ENCODE results near the gene KLHL30.

KLHL30 gene

GRCh38 chr2:238138331-238139195 is at the start of gene KLHL30:
Gene KLHL30, plus strand, starts transcription at chr2:238138668. Its CDS starts 2,087 bp downstream, at chr2:238140755.
- ATAC-seq = no peak
- TF ChIP-seq OSR1 (CRISPR knock-in tag; IDR thresholded peaks at IDR 0.05) (no peak), ZC3H10 (CRISPR knock-in tag; IDR thresholded peaks at IDR 0.05) (no peak), ZNF8 (CRISPR knock-in tag; IDR thresholded peaks at IDR 0.05) (no peak), TCF4 (CRISPR knock-in tag; IDR thresholded peaks at IDR 0.05; ENCODE audit: borderline replicate concordance) (no peak), TOX (CRISPR knock-in tag; IDR thresholded peaks at IDR 0.05; ENCODE audit: borderline replicate concordance) (no peak), ZFP30 (CRISPR knock-in tag; IDR thresholded peaks at IDR 0.05) (no peak), ZNF565 (CRISPR knock-in tag; conservative IDR thresholded peaks at IDR 0.05; ENCODE audit: low read depth) (no peak), ZNF70 (CRISPR knock-in tag; IDR thresholded peaks at IDR 0.05) (no peak), SNAI2 (CRISPR knock-in tag; IDR thresholded peaks at IDR 0.05) (no peak), GLIS3 (CRISPR knock-in tag; IDR thresholded peaks at IDR 0.05) (no peak), ARNTL (CRISPR knock-in tag; IDR thresholded peaks at IDR 0.05; ENCODE audit: borderline replicate concordance, low read depth) (no peak), CSDC2 (CRISPR knock-in tag; IDR thresholded peaks at IDR 0.05) (no peak), PPARA (CRISPR knock-in tag; IDR thresholded peaks at IDR 0.05; ENCODE audit: borderline replicate concordance) (no peak), RARB (CRISPR knock-in tag; IDR thresholded peaks at IDR 0.05) (no peak), BACH2 (CRISPR knock-in tag; IDR thresholded peaks at IDR 0.05; ENCODE audit: borderline replicate concordance) (no peak)
- TF ChIP-seq, protein P1, sequence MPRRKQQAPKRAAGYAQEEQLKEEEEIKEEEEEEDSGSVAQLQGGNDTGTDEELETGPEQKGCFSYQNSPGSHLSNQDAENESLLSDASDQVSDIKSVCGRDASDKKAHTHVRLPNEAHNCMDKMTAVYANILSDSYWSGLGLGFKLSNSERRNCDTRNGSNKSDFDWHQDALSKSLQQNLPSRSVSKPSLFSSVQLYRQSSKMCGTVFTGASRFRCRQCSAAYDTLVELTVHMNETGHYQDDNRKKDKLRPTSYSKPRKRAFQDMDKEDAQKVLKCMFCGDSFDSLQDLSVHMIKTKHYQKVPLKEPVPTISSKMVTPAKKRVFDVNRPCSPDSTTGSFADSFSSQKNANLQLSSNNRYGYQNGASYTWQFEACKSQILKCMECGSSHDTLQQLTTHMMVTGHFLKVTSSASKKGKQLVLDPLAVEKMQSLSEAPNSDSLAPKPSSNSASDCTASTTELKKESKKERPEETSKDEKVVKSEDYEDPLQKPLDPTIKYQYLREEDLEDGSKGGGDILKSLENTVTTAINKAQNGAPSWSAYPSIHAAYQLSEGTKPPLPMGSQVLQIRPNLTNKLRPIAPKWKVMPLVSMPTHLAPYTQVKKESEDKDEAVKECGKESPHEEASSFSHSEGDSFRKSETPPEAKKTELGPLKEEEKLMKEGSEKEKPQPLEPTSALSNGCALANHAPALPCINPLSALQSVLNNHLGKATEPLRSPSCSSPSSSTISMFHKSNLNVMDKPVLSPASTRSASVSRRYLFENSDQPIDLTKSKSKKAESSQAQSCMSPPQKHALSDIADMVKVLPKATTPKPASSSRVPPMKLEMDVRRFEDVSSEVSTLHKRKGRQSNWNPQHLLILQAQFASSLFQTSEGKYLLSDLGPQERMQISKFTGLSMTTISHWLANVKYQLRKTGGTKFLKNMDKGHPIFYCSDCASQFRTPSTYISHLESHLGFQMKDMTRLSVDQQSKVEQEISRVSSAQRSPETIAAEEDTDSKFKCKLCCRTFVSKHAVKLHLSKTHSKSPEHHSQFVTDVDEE (CRISPR knock-in tag; IDR thresholded peaks at IDR 0.05) = no peak
- TF ChIP-seq, protein P2, sequence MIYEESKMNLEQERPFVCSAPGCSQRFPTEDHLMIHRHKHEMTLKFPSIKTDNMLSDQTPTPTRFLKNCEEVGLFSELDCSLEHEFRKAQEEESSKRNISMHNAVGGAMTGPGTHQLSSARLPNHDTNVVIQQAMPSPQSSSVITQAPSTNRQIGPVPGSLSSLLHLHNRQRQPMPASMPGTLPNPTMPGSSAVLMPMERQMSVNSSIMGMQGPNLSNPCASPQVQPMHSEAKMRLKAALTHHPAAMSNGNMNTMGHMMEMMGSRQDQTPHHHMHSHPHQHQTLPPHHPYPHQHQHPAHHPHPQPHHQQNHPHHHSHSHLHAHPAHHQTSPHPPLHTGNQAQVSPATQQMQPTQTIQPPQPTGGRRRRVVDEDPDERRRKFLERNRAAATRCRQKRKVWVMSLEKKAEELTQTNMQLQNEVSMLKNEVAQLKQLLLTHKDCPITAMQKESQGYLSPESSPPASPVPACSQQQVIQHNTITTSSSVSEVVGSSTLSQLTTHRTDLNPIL (CRISPR knock-in tag; IDR thresholded peaks at IDR 0.05; ENCODE audit: low read depth) = no peak
- TF ChIP-seq, protein P3, sequence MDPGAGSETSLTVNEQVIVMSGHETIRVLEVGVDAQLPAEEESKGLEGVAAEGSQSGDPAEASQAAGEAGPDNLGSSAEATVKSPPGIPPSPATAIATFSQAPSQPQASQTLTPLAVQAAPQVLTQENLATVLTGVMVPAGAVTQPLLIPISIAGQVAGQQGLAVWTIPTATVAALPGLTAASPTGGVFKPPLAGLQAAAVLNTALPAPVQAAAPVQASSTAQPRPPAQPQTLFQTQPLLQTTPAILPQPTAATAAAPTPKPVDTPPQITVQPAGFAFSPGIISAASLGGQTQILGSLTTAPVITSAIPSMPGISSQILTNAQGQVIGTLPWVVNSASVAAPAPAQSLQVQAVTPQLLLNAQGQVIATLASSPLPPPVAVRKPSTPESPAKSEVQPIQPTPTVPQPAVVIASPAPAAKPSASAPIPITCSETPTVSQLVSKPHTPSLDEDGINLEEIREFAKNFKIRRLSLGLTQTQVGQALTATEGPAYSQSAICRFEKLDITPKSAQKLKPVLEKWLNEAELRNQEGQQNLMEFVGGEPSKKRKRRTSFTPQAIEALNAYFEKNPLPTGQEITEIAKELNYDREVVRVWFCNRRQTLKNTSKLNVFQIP (CRISPR knock-in tag; IDR thresholded peaks at IDR 0.05; ENCODE audit: borderline replicate concordance, low read depth) = no peak
- TF ChIP-seq, protein P4, sequence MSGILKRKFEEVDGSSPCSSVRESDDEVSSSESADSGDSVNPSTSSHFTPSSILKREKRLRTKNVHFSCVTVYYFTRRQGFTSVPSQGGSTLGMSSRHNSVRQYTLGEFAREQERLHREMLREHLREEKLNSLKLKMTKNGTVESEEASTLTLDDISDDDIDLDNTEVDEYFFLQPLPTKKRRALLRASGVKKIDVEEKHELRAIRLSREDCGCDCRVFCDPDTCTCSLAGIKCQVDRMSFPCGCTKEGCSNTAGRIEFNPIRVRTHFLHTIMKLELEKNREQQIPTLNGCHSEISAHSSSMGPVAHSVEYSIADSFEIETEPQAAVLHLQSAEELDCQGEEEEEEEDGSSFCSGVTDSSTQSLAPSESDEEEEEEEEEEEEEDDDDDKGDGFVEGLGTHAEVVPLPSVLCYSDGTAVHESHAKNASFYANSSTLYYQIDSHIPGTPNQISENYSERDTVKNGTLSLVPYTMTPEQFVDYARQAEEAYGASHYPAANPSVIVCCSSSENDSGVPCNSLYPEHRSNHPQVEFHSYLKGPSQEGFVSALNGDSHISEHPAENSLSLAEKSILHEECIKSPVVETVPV (CRISPR knock-in tag; IDR thresholded peaks at IDR 0.05) = no peak

DNA sequence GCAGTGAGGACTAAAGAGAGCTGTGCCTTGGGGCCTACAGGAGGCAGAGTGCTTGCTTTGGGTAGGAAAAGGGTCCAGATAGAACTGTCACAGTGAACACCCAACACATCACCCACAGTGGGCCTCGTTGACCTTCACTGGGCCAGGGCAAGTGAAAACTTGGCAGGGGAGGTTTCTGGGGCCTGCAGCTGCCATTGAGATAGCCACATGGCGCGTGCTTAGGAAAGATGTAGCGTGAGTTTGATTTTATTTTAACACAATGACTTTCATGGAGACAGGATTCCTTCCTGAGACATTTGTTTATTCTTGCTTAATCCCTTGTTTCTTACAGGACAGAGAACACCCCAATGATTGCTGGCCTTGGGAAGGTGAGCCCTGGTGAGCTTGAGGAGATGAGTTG is 47.6 kb upstream of the KLHL30 start:
- TF ChIP-seq ZC3H10 (CRISPR knock-in tag; IDR thresholded peaks at IDR 0.05) (no peak), ESRRG (CRISPR knock-in tag; IDR thresholded peaks at IDR 0.05) (no peak), ISL1 (CRISPR knock-in tag; IDR thresholded peaks at IDR 0.05) (no peak), SNAI2 (CRISPR knock-in tag; IDR thresholded peaks at IDR 0.05) (no peak), ZFP30 (CRISPR knock-in tag; IDR thresholded peaks at IDR 0.05) (no peak), BACH2 (CRISPR knock-in tag; IDR thresholded peaks at IDR 0.05; ENCODE audit: borderline replicate concordance) (no peak), TOX (CRISPR knock-in tag; IDR thresholded peaks at IDR 0.05; ENCODE audit: borderline replicate concordance) (no peak), GLIS3 (CRISPR knock-in tag; IDR thresholded peaks at IDR 0.05) (no peak), ARNTL (CRISPR knock-in tag; IDR thresholded peaks at IDR 0.05; ENCODE audit: borderline replicate concordance, low read depth) (no peak)
- no peak for ATAC-seq

DNA sequence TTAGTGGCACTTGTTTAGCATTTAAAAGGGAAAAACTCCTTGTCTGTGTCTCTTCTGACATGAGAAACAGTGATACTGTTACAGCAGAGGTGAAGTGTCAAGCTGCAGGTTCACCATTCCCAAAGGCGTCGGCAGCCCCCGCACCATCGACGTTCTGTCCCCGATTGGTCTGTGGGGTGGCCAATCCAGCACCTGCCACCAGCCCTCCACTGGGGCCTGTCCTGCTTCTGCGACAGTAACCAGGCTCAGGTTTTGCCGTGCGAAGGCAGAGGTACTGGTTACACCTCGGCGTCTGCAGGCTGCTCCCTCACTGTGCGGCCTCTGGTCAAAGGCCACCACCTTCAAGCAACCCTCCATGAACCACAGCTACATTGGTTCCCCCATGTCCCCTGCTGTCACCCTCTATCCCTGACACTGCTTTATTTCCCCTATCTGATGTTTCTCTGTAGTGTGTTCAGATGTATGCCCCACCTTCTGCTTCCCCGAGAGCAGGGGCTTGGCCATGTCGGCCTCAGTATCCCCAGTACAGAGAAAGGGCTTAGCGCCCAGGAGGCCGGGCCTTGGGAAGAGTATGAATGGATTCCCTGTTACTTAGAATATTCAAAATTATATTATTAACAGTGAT is 46.9 kb upstream of the KLHL30 start:
- TF ChIP-seq OSR1 (CRISPR knock-in tag; IDR thresholded peaks at IDR 0.05) (no peak), TCF4 (CRISPR knock-in tag; IDR thresholded peaks at IDR 0.05; ENCODE audit: borderline replicate concordance) (no peak), SNAI2 (CRISPR knock-in tag; IDR thresholded peaks at IDR 0.05) (no peak), ZC3H10 (CRISPR knock-in tag; IDR thresholded peaks at IDR 0.05) (no peak), ZNF565 (CRISPR knock-in tag; conservative IDR thresholded peaks at IDR 0.05; ENCODE audit: low read depth) (no peak), ZFP3 (CRISPR knock-in tag; IDR thresholded peaks at IDR 0.05) (no peak), ZNF8 (CRISPR knock-in tag; IDR thresholded peaks at IDR 0.05) (no peak), TOX (CRISPR knock-in tag; IDR thresholded peaks at IDR 0.05; ENCODE audit: borderline replicate concordance) (no peak), ISL1 (CRISPR knock-in tag; IDR thresholded peaks at IDR 0.05) (no peak), ESRRG (CRISPR knock-in tag; IDR thresholded peaks at IDR 0.05) (no peak), BACH2 (CRISPR knock-in tag; IDR thresholded peaks at IDR 0.05; ENCODE audit: borderline replicate concordance) (no peak), GLIS3 (CRISPR knock-in tag; IDR thresholded peaks at IDR 0.05) (no peak), RARB (CRISPR knock-in tag; IDR thresholded peaks at IDR 0.05) (no peak), ARNTL (CRISPR knock-in tag; IDR thresholded peaks at IDR 0.05; ENCODE audit: borderline replicate concordance, low read depth) (no peak)
- TF ChIP-seq, protein P4 (CRISPR knock-in tag; IDR thresholded peaks at IDR 0.05) = no peak
- ATAC-seq = no peak

Measured in SK-N-SH treated with all-trans-retinoic acid at 6 μM for 48 hours (cell line).